Endothelial cell of umbilical vein (primary cell): ENCODE data around the gene FZD1.

Experiments used
- EZH2 ChIP-seq: IDR thresholded peaks from 2 replicates; pipeline ENCODE4 v1.6.1; 2012; ENCODE audit warnings: borderline replicate concordance, low read depth, mild to moderate bottlenecking, moderate library complexity, low read length, inconsistent platforms; ENCODE audit not compliant: severe bottlenecking
- POLR2A ChIP-seq: IDR thresholded peaks from 2 replicates; pipeline ENCODE4 v1.6.1; 2012; ENCODE audit warnings: low read depth, mild to moderate bottlenecking, control low read depth, low read length
- TF ChIP-seq, protein P1 (sequence below), 2 donors: IDR thresholded peaks; 1 replicate in 1 of 2; 2 replicates in 1 of 2; pipeline ENCODE4 v1.5.1; 2011; ENCODE audit warnings: low read length in 2 of 2, mild to moderate bottlenecking in 2 of 2, moderate library complexity in 2 of 2, control low read depth in 1 of 2, inconsistent platforms in 1 of 2, low read depth in 1 of 2; ENCODE audit not compliant: insufficient read depth in 1 of 2; ENCODE audit errors: extremely low read depth in 1 of 2

DNA sequence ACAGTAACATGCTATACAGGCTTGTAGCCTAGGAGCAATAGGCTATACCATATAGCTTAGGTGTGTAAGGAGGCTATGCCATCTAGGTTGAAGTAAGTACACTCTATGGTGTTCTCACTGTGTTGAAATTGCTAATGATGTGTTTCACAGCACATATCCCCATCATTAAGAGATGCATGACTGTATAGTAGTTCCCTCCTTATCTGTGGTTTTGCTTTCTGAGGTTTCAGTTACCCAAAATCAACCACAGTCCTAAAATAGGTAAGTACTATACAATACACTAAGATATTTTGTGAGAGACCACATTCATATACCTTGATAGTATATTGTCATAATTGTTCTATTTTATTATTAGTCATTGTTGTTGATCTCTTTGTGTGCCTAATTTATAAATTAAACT, 12.7 kb downstream of the FZD1 start:
- TF ChIP-seq, protein P1, sequence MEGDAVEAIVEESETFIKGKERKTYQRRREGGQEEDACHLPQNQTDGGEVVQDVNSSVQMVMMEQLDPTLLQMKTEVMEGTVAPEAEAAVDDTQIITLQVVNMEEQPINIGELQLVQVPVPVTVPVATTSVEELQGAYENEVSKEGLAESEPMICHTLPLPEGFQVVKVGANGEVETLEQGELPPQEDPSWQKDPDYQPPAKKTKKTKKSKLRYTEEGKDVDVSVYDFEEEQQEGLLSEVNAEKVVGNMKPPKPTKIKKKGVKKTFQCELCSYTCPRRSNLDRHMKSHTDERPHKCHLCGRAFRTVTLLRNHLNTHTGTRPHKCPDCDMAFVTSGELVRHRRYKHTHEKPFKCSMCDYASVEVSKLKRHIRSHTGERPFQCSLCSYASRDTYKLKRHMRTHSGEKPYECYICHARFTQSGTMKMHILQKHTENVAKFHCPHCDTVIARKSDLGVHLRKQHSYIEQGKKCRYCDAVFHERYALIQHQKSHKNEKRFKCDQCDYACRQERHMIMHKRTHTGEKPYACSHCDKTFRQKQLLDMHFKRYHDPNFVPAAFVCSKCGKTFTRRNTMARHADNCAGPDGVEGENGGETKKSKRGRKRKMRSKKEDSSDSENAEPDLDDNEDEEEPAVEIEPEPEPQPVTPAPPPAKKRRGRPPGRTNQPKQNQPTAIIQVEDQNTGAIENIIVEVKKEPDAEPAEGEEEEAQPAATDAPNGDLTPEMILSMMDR (IDR thresholded peaks at IDR 0.05; ENCODE audit: extremely low read depth in 1 of 2, insufficient read depth in 1 of 2, low read depth in 1 of 2, low read length in 2 of 2): no peak
- TF ChIP-seq EZH2 (no peak), POLR2A (no peak)
